K562 (cell line): Measurements from ENCODE around the gene SLC16A12.

Experiments used
- NFRKB ChIP-seq: fragments of 450-650 bp; IDR thresholded peaks from 2 replicates; pipeline ENCODE4 v1.6.1; 2016; ENCODE audit warnings: low read depth
- ZBTB49 ChIP-seq: sonication (generic); formaldehyde crosslinking; IDR thresholded peaks from 2 replicates; pipeline ENCODE4 v1.8.0; 2022; ENCODE audit warnings: missing genetic modification reagents, mild to moderate bottlenecking, borderline replicate concordance

GRCh38 chr10:89468191-89468965, 67.0 kb downstream of the SLC16A12 start:
- TF ChIP-seq ZBTB49 (CRISPR knock-in tag) (no peak), NFRKB (no peak)
